Measurements from ENCODE around the gene GLI3.

DNA sequence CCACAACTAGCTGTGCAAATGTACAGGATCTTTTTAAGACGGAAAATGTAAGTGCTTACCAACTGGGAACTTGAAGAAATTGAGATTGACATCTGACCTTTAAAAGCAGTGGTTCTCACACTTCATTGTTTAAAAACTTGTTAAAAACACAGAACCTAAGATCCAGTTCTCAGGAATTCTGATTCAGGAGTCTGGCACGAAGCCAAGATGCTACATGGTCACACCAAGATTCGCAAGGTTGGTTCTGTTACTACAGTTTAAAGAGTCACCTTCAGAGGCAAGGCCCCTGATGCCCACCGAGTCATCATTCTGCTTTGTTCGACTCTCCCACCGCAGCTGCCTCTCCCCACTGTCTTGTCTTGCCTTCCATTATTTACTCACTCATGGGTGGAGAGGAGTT, 113.3 kb downstream of the GLI3 start:
- TF ChIP-seq, protein P1, sequence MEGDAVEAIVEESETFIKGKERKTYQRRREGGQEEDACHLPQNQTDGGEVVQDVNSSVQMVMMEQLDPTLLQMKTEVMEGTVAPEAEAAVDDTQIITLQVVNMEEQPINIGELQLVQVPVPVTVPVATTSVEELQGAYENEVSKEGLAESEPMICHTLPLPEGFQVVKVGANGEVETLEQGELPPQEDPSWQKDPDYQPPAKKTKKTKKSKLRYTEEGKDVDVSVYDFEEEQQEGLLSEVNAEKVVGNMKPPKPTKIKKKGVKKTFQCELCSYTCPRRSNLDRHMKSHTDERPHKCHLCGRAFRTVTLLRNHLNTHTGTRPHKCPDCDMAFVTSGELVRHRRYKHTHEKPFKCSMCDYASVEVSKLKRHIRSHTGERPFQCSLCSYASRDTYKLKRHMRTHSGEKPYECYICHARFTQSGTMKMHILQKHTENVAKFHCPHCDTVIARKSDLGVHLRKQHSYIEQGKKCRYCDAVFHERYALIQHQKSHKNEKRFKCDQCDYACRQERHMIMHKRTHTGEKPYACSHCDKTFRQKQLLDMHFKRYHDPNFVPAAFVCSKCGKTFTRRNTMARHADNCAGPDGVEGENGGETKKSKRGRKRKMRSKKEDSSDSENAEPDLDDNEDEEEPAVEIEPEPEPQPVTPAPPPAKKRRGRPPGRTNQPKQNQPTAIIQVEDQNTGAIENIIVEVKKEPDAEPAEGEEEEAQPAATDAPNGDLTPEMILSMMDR (IDR thresholded peaks at IDR 0.05), result no peak
- TF ChIP-seq CREM (CRISPR knock-in tag; IDR thresholded peaks at IDR 0.05) (no peak), PRRX2 (CRISPR knock-in tag; IDR thresholded peaks at IDR 0.05) (no peak), ZNF317 (CRISPR knock-in tag; IDR thresholded peaks at IDR 0.05; ENCODE audit: borderline replicate concordance, low read depth) (no peak)
- TF ChIP-seq, protein P2, sequence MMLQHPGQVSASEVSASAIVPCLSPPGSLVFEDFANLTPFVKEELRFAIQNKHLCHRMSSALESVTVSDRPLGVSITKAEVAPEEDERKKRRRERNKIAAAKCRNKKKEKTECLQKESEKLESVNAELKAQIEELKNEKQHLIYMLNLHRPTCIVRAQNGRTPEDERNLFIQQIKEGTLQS (CRISPR knock-in tag; conservative IDR thresholded peaks at IDR 0.05), result no peak
- TF ChIP-seq, protein P3, sequence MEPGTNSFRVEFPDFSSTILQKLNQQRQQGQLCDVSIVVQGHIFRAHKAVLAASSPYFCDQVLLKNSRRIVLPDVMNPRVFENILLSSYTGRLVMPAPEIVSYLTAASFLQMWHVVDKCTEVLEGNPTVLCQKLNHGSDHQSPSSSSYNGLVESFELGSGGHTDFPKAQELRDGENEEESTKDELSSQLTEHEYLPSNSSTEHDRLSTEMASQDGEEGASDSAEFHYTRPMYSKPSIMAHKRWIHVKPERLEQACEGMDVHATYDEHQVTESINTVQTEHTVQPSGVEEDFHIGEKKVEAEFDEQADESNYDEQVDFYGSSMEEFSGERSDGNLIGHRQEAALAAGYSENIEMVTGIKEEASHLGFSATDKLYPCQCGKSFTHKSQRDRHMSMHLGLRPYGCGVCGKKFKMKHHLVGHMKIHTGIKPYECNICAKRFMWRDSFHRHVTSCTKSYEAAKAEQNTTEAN (CRISPR knock-in tag; IDR thresholded peaks at IDR 0.05), result no peak
- TF ChIP-seq, protein P4, sequence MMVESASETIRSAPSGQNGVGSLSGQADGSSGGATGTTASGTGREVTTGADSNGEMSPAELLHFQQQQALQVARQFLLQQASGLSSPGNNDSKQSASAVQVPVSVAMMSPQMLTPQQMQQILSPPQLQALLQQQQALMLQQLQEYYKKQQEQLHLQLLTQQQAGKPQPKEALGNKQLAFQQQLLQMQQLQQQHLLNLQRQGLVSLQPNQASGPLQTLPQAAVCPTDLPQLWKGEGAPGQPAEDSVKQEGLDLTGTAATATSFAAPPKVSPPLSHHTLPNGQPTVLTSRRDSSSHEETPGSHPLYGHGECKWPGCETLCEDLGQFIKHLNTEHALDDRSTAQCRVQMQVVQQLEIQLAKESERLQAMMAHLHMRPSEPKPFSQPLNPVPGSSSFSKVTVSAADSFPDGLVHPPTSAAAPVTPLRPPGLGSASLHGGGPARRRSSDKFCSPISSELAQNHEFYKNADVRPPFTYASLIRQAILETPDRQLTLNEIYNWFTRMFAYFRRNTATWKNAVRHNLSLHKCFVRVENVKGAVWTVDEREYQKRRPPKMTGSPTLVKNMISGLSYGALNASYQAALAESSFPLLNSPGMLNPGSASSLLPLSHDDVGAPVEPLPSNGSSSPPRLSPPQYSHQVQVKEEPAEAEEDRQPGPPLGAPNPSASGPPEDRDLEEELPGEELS (CRISPR knock-in tag; IDR thresholded peaks at IDR 0.05), result no peak
- TF ChIP-seq, protein P5, sequence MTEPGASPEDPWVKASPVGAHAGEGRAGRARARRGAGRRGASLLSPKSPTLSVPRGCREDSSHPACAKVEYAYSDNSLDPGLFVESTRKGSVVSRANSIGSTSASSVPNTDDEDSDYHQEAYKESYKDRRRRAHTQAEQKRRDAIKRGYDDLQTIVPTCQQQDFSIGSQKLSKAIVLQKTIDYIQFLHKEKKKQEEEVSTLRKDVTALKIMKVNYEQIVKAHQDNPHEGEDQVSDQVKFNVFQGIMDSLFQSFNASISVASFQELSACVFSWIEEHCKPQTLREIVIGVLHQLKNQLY (CRISPR knock-in tag; IDR thresholded peaks at IDR 0.05), result no peak
- TF ChIP-seq, protein P6, sequence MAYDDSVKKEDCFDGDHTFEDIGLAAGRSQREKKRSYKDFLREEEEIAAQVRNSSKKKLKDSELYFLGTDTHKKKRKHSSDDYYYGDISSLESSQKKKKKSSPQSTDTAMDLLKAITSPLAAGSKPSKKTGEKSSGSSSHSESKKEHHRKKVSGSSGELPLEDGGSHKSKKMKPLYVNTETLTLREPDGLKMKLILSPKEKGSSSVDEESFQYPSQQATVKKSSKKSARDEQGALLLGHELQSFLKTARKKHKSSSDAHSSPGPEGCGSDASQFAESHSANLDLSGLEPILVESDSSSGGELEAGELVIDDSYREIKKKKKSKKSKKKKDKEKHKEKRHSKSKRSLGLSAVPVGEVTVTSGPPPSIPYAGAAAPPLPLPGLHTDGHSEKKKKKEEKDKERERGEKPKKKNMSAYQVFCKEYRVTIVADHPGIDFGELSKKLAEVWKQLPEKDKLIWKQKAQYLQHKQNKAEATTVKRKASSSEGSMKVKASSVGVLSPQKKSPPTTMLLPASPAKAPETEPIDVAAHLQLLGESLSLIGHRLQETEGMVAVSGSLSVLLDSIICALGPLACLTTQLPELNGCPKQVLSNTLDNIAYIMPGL (CRISPR knock-in tag; IDR thresholded peaks at IDR 0.05), result no peak

Data from WTC11 (cell line).